ENCODE data around the gene DECR2.

Gene DECR2, protein sequence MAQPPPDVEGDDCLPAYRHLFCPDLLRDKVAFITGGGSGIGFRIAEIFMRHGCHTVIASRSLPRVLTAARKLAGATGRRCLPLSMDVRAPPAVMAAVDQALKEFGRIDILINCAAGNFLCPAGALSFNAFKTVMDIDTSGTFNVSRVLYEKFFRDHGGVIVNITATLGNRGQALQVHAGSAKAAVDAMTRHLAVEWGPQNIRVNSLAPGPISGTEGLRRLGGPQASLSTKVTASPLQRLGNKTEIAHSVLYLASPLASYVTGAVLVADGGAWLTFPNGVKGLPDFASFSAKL

DNA sequence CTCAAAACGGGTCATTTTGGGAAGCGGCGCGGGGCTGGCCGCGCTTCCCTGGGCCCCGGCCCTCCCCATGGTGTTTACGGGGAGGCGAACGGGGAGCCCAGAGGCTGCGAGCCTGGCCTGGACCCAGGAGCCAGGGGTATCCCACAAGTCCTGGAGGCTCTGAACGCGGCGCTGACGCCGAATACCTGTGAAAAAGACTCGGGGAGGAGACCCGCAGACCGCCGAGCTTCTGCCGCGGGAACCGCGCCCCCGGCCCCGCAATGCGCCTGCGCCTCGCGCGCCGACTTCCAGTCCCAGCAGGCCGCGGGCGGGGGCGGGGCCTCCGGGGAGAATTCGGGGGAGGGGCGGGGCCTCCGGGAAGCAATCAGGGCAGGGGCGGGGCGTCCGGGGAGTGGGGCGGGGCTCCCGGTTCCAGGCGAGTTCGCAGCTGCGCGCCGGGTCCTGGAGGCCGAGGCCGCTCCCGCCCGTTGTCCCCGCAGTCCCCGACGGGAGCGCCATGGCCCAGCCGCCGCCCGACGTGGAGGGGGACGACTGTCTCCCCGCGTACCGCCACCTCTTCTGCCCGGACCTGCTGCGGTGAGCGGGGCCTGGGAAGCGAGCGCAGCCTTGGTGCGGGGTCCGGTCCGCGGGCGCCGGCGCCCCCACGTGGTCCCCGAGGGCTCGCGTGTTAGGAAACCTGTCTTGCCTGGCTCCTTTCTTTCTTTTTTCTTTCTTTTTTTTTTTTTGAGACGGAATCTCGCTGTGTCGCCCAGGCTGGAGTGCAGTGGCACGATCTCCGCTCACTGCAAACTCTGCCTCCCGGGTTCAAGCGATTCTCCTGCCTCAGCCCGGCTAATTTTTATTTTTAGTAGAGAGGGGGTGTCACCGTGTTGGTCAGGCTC lies at the start of gene DECR2:
Gene DECR2, plus strand, starts transcription at position 418 of the 881 bp plus-strand sequence. Its CDS starts 79 bp downstream, at position 497.
- H3K36me3 ChIP-seq (ENCODE audit: low read length): no peaks in the 10 kb centered on the region
- H3K79me2 ChIP-seq (ENCODE audit: insufficient read depth, low read length): no peaks in the 10 kb centered on the region
- peak within 1 kb of the TSS; percentile 67 for H3K27ac ChIP-seq (ENCODE audit: low read depth, low read length)
- H3K9me2 ChIP-seq (replicated peaks; ENCODE audit: insufficient read depth, low read length): no peaks in the 10 kb centered on the region
- H3F3A ChIP-seq (ENCODE audit: insufficient read depth): peaks cover 5% of the 10 kb centered on the region; the same call in 1 of the 2 replicates
- H3K27me3 ChIP-seq (ENCODE audit: low read length): no peaks in the 10 kb centered on the region
- H3K4me2 ChIP-seq (ENCODE audit: low read depth, low read length, poor library complexity, severe bottlenecking): peak within 1 kb of the TSS; percentile 69
- H3K9ac ChIP-seq (ENCODE audit: low read length): peak within 1 kb of the TSS; percentile 88
- TF ChIP-seq CTCF (IDR thresholded peaks at IDR 0.05; ENCODE audit: insufficient read depth, low read length, poor library complexity, severe bottlenecking) (peak; percentile 55), EZH2phosphoT487 (conservative IDR thresholded peaks at IDR 0.05; ENCODE audit: low read length) (no peak)
- H2AFZ ChIP-seq (ENCODE audit: low read depth, low read length, severe bottlenecking): peak within 1 kb of the TSS; percentile 81
- peak within 1 kb of the TSS; percentile 87 for H3K4me3 ChIP-seq (ENCODE audit: insufficient read depth, low read length, poor library complexity, severe bottlenecking)
- H3K9me3 ChIP-seq (ENCODE audit: insufficient read depth, low read length): no peaks in the 10 kb centered on the region
- H4K20me1 ChIP-seq (ENCODE audit: low read depth, low read length): no peaks in the 10 kb centered on the region

DNA sequence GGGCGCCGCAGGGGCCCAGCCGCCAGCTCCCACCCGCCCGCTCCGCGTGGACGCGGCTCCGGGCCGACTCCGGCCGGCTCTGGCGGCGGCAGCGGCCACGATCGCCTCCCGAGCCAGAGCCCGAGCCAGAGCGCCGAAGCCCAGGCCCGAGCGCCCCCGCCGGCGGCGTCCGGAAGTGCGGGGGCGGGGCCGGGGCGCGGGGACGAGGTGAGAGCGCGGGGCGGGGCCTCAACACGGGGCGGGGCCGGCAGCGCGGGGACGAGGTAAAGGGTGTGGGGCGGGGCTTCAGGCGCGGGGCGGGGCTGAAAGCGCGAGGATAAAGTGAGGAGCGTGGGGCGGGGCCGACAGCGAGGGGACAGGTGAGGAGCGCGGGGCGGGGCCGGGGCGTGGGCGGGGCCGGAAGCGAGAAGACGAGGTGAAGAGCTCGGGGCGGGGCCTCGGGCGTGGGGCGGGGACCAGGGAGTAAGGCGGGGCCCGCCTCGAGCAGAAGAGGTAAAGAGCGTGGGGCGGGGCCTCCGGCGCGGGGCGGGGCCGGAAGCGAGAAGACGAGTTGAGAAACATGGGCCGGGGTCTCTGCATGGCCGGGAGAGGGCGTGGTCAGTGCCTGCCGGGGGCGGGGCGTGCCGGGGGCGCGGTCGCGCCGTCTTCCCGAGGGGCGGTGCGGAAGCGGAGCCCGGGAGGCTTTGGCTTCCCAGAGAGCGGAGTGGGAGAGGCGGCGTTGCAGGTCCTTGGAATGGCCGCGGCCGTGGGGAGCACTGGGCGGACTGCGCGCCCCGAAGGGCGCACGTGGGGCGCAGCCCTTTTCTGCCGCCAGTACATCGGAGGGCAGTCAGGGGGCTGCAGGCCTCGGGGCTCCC lies 48.9 kb upstream of the DECR2 start, which contains the start of gene AXIN1:
Gene AXIN1, minus strand, starts transcription at position 177 of the 857 bp plus-strand sequence. CDS start 5,698 bp downstream, outside the sequence.
- Histone ChIP-seq H3K9me2 (replicated peaks; ENCODE audit: insufficient read depth, low read length) (no peaks in the 10 kb centered on the region), H2AFZ (ENCODE audit: low read depth, low read length, severe bottlenecking) (peak within 1 kb of the TSS; percentile 77), H4K20me1 (ENCODE audit: low read depth, low read length) (no peaks in the 10 kb centered on the region), H3K79me2 (ENCODE audit: insufficient read depth, low read length) (peaks cover 25% of the 10 kb centered on the region), H3K9me3 (ENCODE audit: insufficient read depth, low read length) (no peaks in the 10 kb centered on the region), H3K27me3 (ENCODE audit: low read length) (no peaks in the 10 kb centered on the region), H3K36me3 (ENCODE audit: low read length) (no peaks in the 10 kb centered on the region), H3K4me3 (ENCODE audit: insufficient read depth, low read length, poor library complexity, severe bottlenecking) (peak within 1 kb of the TSS; percentile 89), H3F3A (ENCODE audit: insufficient read depth) (no peaks in the 10 kb centered on the region), H3K4me2 (ENCODE audit: low read depth, low read length, poor library complexity, severe bottlenecking) (peak within 1 kb of the TSS; percentile 90), H3K9ac (ENCODE audit: low read length) (peak within 1 kb of the TSS; percentile 84), H3K27ac (ENCODE audit: low read depth, low read length) (no peak within 1 kb of the TSS)
- TF ChIP-seq EZH2phosphoT487 (conservative IDR thresholded peaks at IDR 0.05; ENCODE audit: low read length) (no peak), CTCF (IDR thresholded peaks at IDR 0.05; ENCODE audit: insufficient read depth, low read length, poor library complexity, severe bottlenecking) (peak; percentile 23)

Measured in SU-DHL-6 (cell line).